GM18867 (cell line): Measurements from ENCODE around the gene WDR88.

ENCODE experiments used
- ATAC-seq: cut with Tn5 transposase; IDR thresholded peaks from one replicate; pipeline ENCODE4 v1.9.1; 2021; ENCODE audit warnings: mild to moderate bottlenecking, moderate library complexity; ENCODE audit not compliant: unreplicated experiment

The WDR88 gene

GRCh38 chr19:33132021-33132420 is at the start of gene WDR88:
TSS of gene WDR88 (plus strand) at chr19:33132114. CDS start at chr19:33132170, 56 bp downstream.
- no peak for ATAC-seq

GRCh38 chr19:33085570-33086128 is 46.3 kb upstream of the WDR88 start:
- no peak for ATAC-seq

GRCh38 chr19:33086955-33087354 is 45.0 kb upstream of the WDR88 start:
- ATAC-seq = no peak

- ATAC-seq = no peak
Measured at GRCh38 chr19:33089010-33089409, 42.9 kb upstream of the WDR88 start.

- no peak for ATAC-seq
Measured at GRCh38 chr19:33090179-33090578, 41.7 kb upstream of the WDR88 start.

- ATAC-seq = no peak
Measured at GRCh38 chr19:33093420-33094210, 38.3 kb upstream of the WDR88 start.

- ATAC-seq = no peak
Measured at GRCh38 chr19:33094436-33095067, 37.4 kb upstream of the WDR88 start.

- ATAC-seq = no peak
Measured at GRCh38 chr19:33096005-33096404, 35.9 kb upstream of the WDR88 start.

- ATAC-seq = no peak
Measured at GRCh38 chr19:33098055-33098534, 33.8 kb upstream of the WDR88 start.

GRCh38 chr19:33100894-33101644 is 30.8 kb upstream of the WDR88 start:
- ATAC-seq = no peak

GRCh38 chr19:33102893-33103292 is 29.0 kb upstream of the WDR88 start:
- no peak for ATAC-seq

GRCh38 chr19:33108161-33108560 is 23.8 kb upstream of the WDR88 start:
- no peak for ATAC-seq

- no peak for ATAC-seq
Measured at GRCh38 chr19:33110137-33110910, 21.6 kb upstream of the WDR88 start.

- ATAC-seq = no peak
Measured at GRCh38 chr19:33111587-33111986, 20.3 kb upstream of the WDR88 start.

- ATAC-seq = no peak
Measured at GRCh38 chr19:33114312-33114711, 17.6 kb upstream of the WDR88 start.

GRCh38 chr19:33117501-33117900 is 14.4 kb upstream of the WDR88 start:
- no peak for ATAC-seq

- no peak for ATAC-seq
Measured at GRCh38 chr19:33118643-33119042, 13.3 kb upstream of the WDR88 start.

- no peak for ATAC-seq
Measured at GRCh38 chr19:33124207-33125098, 7.5 kb upstream of the WDR88 start.

GRCh38 chr19:33125929-33126388 is 6.0 kb upstream of the WDR88 start:
- ATAC-seq = peak; percentile 65
